ENCODE measurements around the gene ULBP2.
"Not testable (repeated sequence)": the region's sequence is repeated elsewhere in the genome, so short reads cannot be mapped to it uniquely, and the experiment has no call there.

ULBP2 gene

DNA sequence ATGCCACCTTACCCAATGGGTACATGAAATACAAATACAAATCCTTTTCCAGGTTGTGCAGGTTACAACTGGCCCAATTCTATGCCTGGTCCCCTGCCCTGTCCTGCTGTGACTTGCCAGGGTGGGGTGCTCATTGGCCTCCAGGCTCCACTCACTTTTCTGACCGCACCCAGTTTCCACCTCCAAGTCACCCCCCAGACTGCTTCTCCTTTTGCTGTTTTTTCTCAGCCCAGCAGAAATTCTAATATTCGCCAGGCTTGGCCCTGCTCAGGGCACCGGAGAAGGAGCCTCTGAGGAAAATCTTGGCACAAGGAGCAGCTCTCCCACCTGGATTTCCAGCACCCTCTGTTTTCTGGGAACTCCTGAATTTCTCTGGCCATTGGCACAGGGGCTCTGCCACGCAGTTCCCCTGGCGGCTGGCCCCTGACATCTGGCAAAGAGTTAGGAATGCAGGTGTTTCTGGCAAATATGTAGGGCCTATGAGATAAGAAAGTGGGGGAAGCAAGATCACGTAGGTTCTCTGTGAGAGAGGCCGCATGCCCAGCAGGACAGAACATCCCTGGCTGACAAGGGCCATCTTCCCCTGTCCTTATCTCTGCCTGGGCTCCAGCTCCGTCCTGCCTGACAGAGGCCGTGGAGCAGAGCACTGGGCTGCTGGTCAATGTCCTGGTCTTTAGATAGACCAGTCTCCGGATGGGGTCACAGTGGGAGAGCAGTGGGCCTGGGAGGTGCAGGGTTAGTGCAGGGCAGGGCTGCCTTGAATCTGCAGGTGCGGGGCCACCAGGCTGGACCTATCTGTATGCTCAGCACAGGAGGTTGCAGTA, 41.0 kb upstream of the ULBP2 start:
- Histone ChIP-seq H3K4me1 (ENCODE audit: insufficient read depth, low read length) (no peaks in the 10 kb centered on the region), H3K27ac (ENCODE audit: low read depth, low read length) (no peak overlapping the region), H3K9me3 (ENCODE audit: insufficient read depth, low read depth, low read length) (no peaks in the 10 kb centered on the region), H3K9ac (ENCODE audit: low read depth, low read length) (no peak overlapping the region), H3K27me3 (ENCODE audit: insufficient read depth, low read length) (no peaks in the 10 kb centered on the region), H3K4me3 (ENCODE audit: low read length) (no peak overlapping the region), H3K36me3 (ENCODE audit: insufficient read depth, low read length) (no peaks in the 10 kb centered on the region)
- 92% methylated on average over 11 of the region's 11 CpGs for WGBS

DNA sequence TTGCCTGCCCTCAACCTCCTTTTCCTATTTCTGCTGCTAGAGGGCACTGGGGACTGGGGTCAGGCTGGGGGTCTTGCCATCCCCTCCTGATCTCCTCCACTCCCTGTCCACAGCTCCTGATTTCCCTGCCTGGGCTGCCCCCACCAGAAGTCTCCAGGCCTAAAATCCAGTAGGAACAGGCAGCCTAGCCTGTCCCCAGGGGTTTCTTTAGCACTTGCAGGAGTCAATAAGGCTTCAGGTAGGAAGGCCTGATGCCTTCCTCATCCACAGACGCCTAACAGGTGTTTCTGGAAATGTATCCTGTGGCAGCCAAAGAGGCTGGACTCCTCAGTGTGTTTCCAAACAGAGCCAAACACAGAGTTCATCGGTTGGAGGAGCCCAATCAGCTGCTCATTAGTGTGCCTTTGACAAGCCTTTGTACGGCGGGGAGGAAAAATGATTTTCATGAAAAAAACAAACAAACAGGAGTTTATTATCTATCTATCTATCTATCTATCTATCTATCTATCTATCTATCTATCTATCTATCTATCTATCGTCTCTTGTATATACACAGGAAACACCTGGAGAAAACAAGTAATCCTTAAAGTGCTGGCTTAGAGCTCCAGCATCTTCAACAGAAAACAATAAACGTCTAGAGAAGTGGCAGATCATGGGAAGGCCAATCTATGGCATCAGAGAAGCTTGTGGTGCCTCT, 40.2 kb upstream of the ULBP2 start:
- no peaks in the 10 kb centered on the region for H3K36me3 ChIP-seq (ENCODE audit: insufficient read depth, low read length)
- H3K27me3 ChIP-seq (ENCODE audit: insufficient read depth, low read length), result no peaks in the 10 kb centered on the region
- H3K27ac ChIP-seq (ENCODE audit: low read depth, low read length), result no peak overlapping the region
- no peak overlapping the region for H3K9ac ChIP-seq (ENCODE audit: low read depth, low read length)
- WGBS, result 92% methylated on average over 6 of the region's 6 CpGs
- no peaks in the 10 kb centered on the region for H3K9me3 ChIP-seq (ENCODE audit: insufficient read depth, low read depth, low read length)
- no peaks in the 10 kb centered on the region for H3K4me1 ChIP-seq (ENCODE audit: insufficient read depth, low read length)
- no peak overlapping the region for H3K4me3 ChIP-seq (ENCODE audit: low read length)

GRCh38 chr6:149903938-149904611, 37.7 kb upstream of the ULBP2 start:
- H3K9ac ChIP-seq (ENCODE audit: low read depth, low read length), result no peak overlapping the region
- WGBS, result 72% methylated on average over 5 of the region's 5 CpGs

GRCh38 chr6:149904661-149905370, 37.0 kb upstream of the ULBP2 start:
- Histone ChIP-seq H3K4me1 (ENCODE audit: insufficient read depth, low read length) (no peaks in the 10 kb centered on the region), H3K27me3 (ENCODE audit: insufficient read depth, low read length) (no peaks in the 10 kb centered on the region), H3K9ac (ENCODE audit: low read depth, low read length) (no peak overlapping the region), H3K4me3 (ENCODE audit: low read length) (no peak overlapping the region), H3K36me3 (ENCODE audit: insufficient read depth, low read length) (no peaks in the 10 kb centered on the region), H3K27ac (ENCODE audit: low read depth, low read length) (no peak overlapping the region), H3K9me3 (ENCODE audit: insufficient read depth, low read depth, low read length) (peaks cover 14% of the 10 kb centered on the region)
- WGBS, result 95% methylated on average over 13 of the region's 13 CpGs

More at GRCh38 chr6:149903938-149904611, 37.7 kb upstream of the ULBP2 start:
- Histone ChIP-seq H3K27me3 (ENCODE audit: insufficient read depth, low read length) (no peaks in the 10 kb centered on the region), H3K36me3 (ENCODE audit: insufficient read depth, low read length) (no peaks in the 10 kb centered on the region), H3K4me1 (ENCODE audit: insufficient read depth, low read length) (no peaks in the 10 kb centered on the region), H3K27ac (ENCODE audit: low read depth, low read length) (no peak overlapping the region), H3K9me3 (ENCODE audit: insufficient read depth, low read depth, low read length) (peaks cover 12% of the 10 kb centered on the region), H3K4me3 (ENCODE audit: low read length) (no peak overlapping the region)

DNA sequence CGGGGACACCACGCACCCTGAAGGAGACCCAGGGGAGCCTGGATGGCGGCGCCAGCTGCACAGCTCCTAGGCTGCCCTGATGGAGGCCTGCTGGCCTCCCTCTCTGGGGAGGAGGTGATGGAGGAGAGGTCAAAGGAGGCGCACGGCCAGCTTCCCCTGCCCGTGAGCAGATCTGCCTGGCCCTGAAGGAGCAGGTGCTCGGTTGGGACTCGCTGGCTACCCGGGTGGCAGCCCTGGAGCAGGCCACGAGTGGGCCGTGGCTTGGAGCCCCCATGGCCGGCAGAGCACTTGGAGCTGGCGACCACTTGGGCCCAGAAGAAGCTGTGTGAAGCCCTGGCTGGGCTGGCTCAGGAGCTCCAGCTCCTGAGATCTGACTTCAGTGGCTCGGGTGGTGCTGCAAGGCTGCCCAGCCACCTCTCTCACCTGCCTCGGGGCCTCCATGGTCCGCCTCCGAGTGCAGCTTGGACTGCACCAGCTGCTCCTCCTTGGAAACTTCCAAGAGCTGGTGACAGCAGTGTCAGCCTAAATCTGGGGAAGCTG, 36.4 kb upstream of the ULBP2 start:
- H3K9me3 ChIP-seq (ENCODE audit: insufficient read depth, low read depth, low read length), result peaks cover 14% of the 10 kb centered on the region
- H3K4me1 ChIP-seq (ENCODE audit: insufficient read depth, low read length), result no peaks in the 10 kb centered on the region
- WGBS, result 94% methylated on average over 18 of the region's 18 CpGs
- H3K27ac ChIP-seq (ENCODE audit: low read depth, low read length), result no peak overlapping the region
- H3K36me3 ChIP-seq (ENCODE audit: insufficient read depth, low read length), result no peaks in the 10 kb centered on the region
- H3K9ac ChIP-seq (ENCODE audit: low read depth, low read length), result no peak overlapping the region
- H3K27me3 ChIP-seq (ENCODE audit: insufficient read depth, low read length), result no peaks in the 10 kb centered on the region
- H3K4me3 ChIP-seq (ENCODE audit: low read length), result no peak overlapping the region

GRCh38 chr6:149905911-149906371, 35.9 kb upstream of the ULBP2 start:
- no peak overlapping the region for H3K9ac ChIP-seq (ENCODE audit: low read depth, low read length)
- H3K4me1 ChIP-seq (ENCODE audit: insufficient read depth, low read length), result no peaks in the 10 kb centered on the region
- H3K27ac ChIP-seq (ENCODE audit: low read depth, low read length), result no peak overlapping the region
- no peaks in the 10 kb centered on the region for H3K27me3 ChIP-seq (ENCODE audit: insufficient read depth, low read length)
- H3K4me3 ChIP-seq (ENCODE audit: low read length), result no peak overlapping the region
- H3K9me3 ChIP-seq (ENCODE audit: insufficient read depth, low read depth, low read length), result peaks cover 14% of the 10 kb centered on the region
- H3K36me3 ChIP-seq (ENCODE audit: insufficient read depth, low read length), result no peaks in the 10 kb centered on the region
- 93% methylated on average over 6 of the region's 6 CpGs for WGBS

- Histone ChIP-seq H3K36me3 (ENCODE audit: insufficient read depth, low read length) (no peaks in the 10 kb centered on the region), H3K27ac (ENCODE audit: low read depth, low read length) (no peak overlapping the region), H3K9me3 (ENCODE audit: insufficient read depth, low read depth, low read length) (peaks cover 14% of the 10 kb centered on the region), H3K4me3 (ENCODE audit: low read length) (no peak overlapping the region), H3K9ac (ENCODE audit: low read depth, low read length) (no peak overlapping the region), H3K4me1 (ENCODE audit: insufficient read depth, low read length) (no peaks in the 10 kb centered on the region), H3K27me3 (ENCODE audit: insufficient read depth, low read length) (no peaks in the 10 kb centered on the region; the same call in 1 of the 2 replicates)
- WGBS, result 89% methylated on average over 4 of the region's 4 CpGs
These were observed 35.4 kb upstream of the ULBP2 start for GRCh38 chr6:149906405-149906804.

GRCh38 chr6:149907317-149907716, 34.5 kb upstream of the ULBP2 start:
- Histone ChIP-seq H3K27ac (ENCODE audit: low read depth, low read length) (no peak overlapping the region), H3K27me3 (ENCODE audit: insufficient read depth, low read length) (no peaks in the 10 kb centered on the region; the same call in 1 of the 2 replicates), H3K4me3 (ENCODE audit: low read length) (no peak overlapping the region), H3K9ac (ENCODE audit: low read depth, low read length) (no peak overlapping the region), H3K9me3 (ENCODE audit: insufficient read depth, low read depth, low read length) (peaks cover 14% of the 10 kb centered on the region), H3K4me1 (ENCODE audit: insufficient read depth, low read length) (no peaks in the 10 kb centered on the region), H3K36me3 (ENCODE audit: insufficient read depth, low read length) (no peaks in the 10 kb centered on the region)
- WGBS, result 67% methylated on average over 1 of the region's 2 CpGs

DNA sequence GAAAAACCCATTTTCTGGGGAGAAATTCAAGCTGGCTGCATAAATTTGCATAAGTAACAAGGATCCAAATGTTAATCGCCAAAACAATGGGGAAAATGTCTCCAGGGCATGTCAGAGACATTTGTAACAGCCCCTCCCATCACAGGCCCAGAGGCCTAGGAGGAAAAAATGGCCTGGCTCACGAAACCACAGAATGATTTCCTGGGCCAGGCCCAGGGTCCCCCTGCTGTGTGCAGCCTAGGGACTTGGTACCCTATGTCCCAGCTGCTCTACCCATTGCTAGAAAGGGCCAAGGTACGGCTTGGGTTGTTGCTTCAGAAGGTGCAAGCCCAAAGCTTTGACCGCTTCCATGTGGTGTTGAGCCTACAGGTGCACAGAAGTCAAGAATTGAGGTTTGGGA, 33.3 kb upstream of the ULBP2 start:
- not testable (repeated sequence) for H3K27me3 ChIP-seq (ENCODE audit: insufficient read depth, low read length); H3K4me3 ChIP-seq (ENCODE audit: low read length); H3K9ac ChIP-seq (ENCODE audit: low read depth, low read length); H3K27ac ChIP-seq (ENCODE audit: low read depth, low read length); H3K4me1 ChIP-seq (ENCODE audit: insufficient read depth, low read length); H3K36me3 ChIP-seq (ENCODE audit: insufficient read depth, low read length)
- 72% methylated on average over 4 of the region's 4 CpGs for WGBS
- H3K9me3 ChIP-seq (ENCODE audit: insufficient read depth, low read depth, low read length), result peaks cover 14% of the 10 kb centered on the region

DNA sequence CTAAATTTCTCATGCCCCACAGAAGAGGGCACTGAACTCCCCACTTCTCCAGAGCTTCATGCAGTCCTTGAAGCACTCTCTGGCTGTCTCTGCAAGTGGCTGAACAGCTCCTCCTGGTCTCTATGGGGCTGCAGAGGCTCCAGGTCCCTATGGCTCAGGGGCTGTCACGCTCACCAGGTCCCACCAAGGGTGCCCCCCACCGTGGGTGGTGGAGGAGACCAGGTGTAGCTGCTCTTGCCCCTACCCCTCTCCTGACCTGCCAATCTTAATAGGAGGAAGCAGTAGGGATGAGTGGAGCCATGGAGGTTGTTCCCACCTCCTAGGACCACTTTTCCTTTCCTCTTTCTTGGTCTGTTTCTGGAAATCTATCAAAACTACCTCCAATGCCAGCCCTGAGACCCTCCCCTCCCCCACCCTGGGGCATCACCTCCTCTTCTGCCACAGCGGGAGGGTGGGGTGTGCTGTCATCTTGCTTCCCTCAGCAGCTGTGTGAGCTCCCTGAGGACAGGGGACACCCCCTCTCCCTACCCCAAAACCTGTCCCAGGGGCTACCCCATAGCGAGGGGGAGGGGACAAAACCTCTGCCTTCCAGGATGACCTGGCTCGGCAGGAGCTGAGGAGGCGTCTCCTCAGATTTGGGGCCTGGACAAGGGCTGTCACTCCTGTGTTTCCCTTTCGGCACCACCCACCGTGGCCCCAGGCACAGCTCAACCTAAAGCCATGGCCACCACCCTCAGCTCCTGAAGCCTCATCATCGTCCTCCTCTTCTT, 31.9 kb upstream of the ULBP2 start:
- Histone ChIP-seq H3K9me3 (ENCODE audit: insufficient read depth, low read depth, low read length) (peaks cover 14% of the 10 kb centered on the region), H3K9ac (ENCODE audit: low read depth, low read length) (no peak overlapping the region), H3K4me3 (ENCODE audit: low read length) (no peak overlapping the region), H3K36me3 (ENCODE audit: insufficient read depth, low read length) (no peaks in the 10 kb centered on the region), H3K4me1 (ENCODE audit: insufficient read depth, low read length) (no peaks in the 10 kb centered on the region), H3K27me3 (ENCODE audit: insufficient read depth, low read length) (peaks cover 10% of the 10 kb centered on the region), H3K27ac (ENCODE audit: low read depth, low read length) (no peak overlapping the region)
- whole genome bisulfite sequencing, result 91% methylated on average over 7 of the region's 9 CpGs

All from HUES64 (cell line).